PC-3 (cell line): Measurements from ENCODE around the gene STON1. TPM values are rescaled to one million over a fixed set of nuclear protein-coding genes. Genes with fewer than 3 reads are reported as not detected.

Experiments used
- ATAC-seq: fragments of 200-7000 bp; cut with Tn5 transposase; 2 replicates; pipeline ENCODE4 v1.9.1; 2020; ENCODE audit warnings: mild to moderate bottlenecking, moderate library complexity
- BruUV-seq: library from RNA; stranded (reverse); fragments of 400-500 nt; replicated peaks from 2 replicates; lab custom pipeline; 2021; lab: Mats Ljungman, UMichigan
- CTCF ChIA-PET: fragments of 300-600 bp; sonication (Branson Sonifier 250); formaldehyde crosslinking; loops from one replicate; lab custom pipeline; 2022; ENCODE audit warnings: antibody characterized with exemption; lab: Charles Lee
- POLR2A ChIA-PET: fragments of 300-600 bp; sonication (Branson Sonifier 250); formaldehyde crosslinking; loops from one replicate; lab custom pipeline; 2022; ENCODE audit warnings: antibody characterized with exemption; ENCODE audit not compliant: unreplicated experiment; lab: Charles Lee
- DNase-seq: peaks from one replicate; pipeline ENCODE4 v3.0.0-alpha.2; 2015
- H2AFZ ChIP-seq: fragments of 300-600 bp; sonication (generic); 2 replicates; pipeline ENCODE4 v1.6.0; 2016; ENCODE audit warnings: antibody characterized with exemption, low read length
- H3F3A ChIP-seq: fragments of 300-600 bp; sonication (generic); one replicate; pipeline ENCODE4 v1.6.0; 2017; ENCODE audit warnings: antibody characterized with exemption, low read length, control low read depth, mild to moderate bottlenecking; ENCODE audit not compliant: unreplicated experiment
- H3K27ac ChIP-seq: fragments of 300-600 bp; sonication (generic); 2 replicates; pipeline ENCODE4 v1.5.1; 2016; ENCODE audit warnings: mild to moderate bottlenecking, low read length
- H3K27me3 ChIP-seq: fragments of 300-600 bp; sonication (generic); 2 replicates; pipeline ENCODE4 v1.6.1; 2016; ENCODE audit warnings: low read length, mixed read lengths
- H3K36me3 ChIP-seq: fragments of 300-600 bp; sonication (generic); 2 replicates; pipeline ENCODE4 v1.6.1; 2016; ENCODE audit warnings: low read depth, mixed run types, low read length, mixed read lengths
- H3K4me1 ChIP-seq: fragments of 300-600 bp; sonication (generic); 2 replicates; pipeline ENCODE4 v1.5.1; 2016; ENCODE audit warnings: low read length; ENCODE audit not compliant: insufficient read depth
- H3K4me2 ChIP-seq: fragments of 300-600 bp; sonication (generic); 2 replicates; pipeline ENCODE4 v1.6.0; 2016; ENCODE audit warnings: low read length
- H3K4me3 ChIP-seq: fragments of 300-600 bp; sonication (generic); 2 replicates; pipeline ENCODE4 v1.5.1; 2016; ENCODE audit warnings: mild to moderate bottlenecking, low read length, mixed read lengths
- H3K79me2 ChIP-seq: fragments of 300-600 bp; sonication (generic); 2 replicates; pipeline ENCODE4 v1.6.1; 2017; ENCODE audit warnings: low read length, mixed read lengths
- H3K9ac ChIP-seq: fragments of 300-600 bp; sonication (generic); 2 replicates; pipeline ENCODE4 v1.6.0; 2016; ENCODE audit warnings: mild to moderate bottlenecking, low read length
- H3K9me2 ChIP-seq: fragments of 300-600 bp; sonication (generic); replicated peaks from 2 replicates; pipeline ENCODE4 v1.6.1; 2016; ENCODE audit warnings: mixed run types, low read length, mixed read lengths
- H3K9me3 ChIP-seq: fragments of 300-600 bp; sonication (generic); 2 replicates; pipeline ENCODE4 v1.6.1; 2016; ENCODE audit warnings: low read length, mixed read lengths
- H4K20me1 ChIP-seq: fragments of 300-600 bp; sonication (generic); 2 replicates; pipeline ENCODE4 v1.6.1; 2016; ENCODE audit warnings: low read length, mixed read lengths
- EZH2 ChIP-seq: fragments of 300-600 bp; sonication (generic); IDR thresholded peaks from one replicate; pipeline ENCODE4 v1.6.1; 2017; ENCODE audit warnings: antibody characterized with exemption, mild to moderate bottlenecking, low read length; ENCODE audit not compliant: unreplicated experiment
- EZH2phosphoT487 ChIP-seq: fragments of 300-600 bp; sonication (generic); IDR thresholded peaks from 2 replicates; pipeline ENCODE4 v1.6.1; 2018; ENCODE audit warnings: mild to moderate bottlenecking, antibody characterized with exemption, low read length, borderline replicate concordance
- intact Hi-C: fragments of 100-400 bp; cut with micrococcal nuclease; formaldehyde crosslinking; loops from 2 replicates; pipeline ENCODE4 v1.9.0; 2023
- total RNA-seq: library from RNA; depleted of rRNA; stranded (reverse); fragments of >200 nt; gene quantifications from 2 replicates; pipeline ENCODE4 v1.2.3, GENCODE V29; 2014
- TF ChIP-seq, protein P1 (sequence below): fragments of 300-600 bp; sonication (generic); conservative IDR thresholded peaks from 2 replicates; pipeline ENCODE4 v1.5.1; 2017; ENCODE audit warnings: antibody characterized with exemption, low read depth, mild to moderate bottlenecking, low read length

The STON1 gene
- total RNA-seq, 1 experiment from 2014 or later, result 1.2 TPM

- Histone ChIP-seq H3K9me3 (no peaks in the 10 kb centered on the region), H3F3A (no peaks in the 10 kb centered on the region), H3K9ac (no peak overlapping the region), H3K9me2 (no peaks in the 10 kb centered on the region), H3K27ac (no peak overlapping the region), H3K4me2 (no peak overlapping the region), H3K4me3 (no peak overlapping the region), H2AFZ (no peak overlapping the region), H4K20me1 (no peaks in the 10 kb centered on the region), H3K36me3 (no peaks in the 10 kb centered on the region), H3K79me2 (no peaks in the 10 kb centered on the region), H3K4me1 (no peaks in the 10 kb centered on the region), H3K27me3 (no peaks in the 10 kb centered on the region)
- POLR2A ChIA-PET, result no interaction called here
- intact Hi-C loops, result no loop called here
- TF ChIP-seq EZH2phosphoT487 (no peak), EZH2 (no peak)
- TF ChIP-seq, protein P1, sequence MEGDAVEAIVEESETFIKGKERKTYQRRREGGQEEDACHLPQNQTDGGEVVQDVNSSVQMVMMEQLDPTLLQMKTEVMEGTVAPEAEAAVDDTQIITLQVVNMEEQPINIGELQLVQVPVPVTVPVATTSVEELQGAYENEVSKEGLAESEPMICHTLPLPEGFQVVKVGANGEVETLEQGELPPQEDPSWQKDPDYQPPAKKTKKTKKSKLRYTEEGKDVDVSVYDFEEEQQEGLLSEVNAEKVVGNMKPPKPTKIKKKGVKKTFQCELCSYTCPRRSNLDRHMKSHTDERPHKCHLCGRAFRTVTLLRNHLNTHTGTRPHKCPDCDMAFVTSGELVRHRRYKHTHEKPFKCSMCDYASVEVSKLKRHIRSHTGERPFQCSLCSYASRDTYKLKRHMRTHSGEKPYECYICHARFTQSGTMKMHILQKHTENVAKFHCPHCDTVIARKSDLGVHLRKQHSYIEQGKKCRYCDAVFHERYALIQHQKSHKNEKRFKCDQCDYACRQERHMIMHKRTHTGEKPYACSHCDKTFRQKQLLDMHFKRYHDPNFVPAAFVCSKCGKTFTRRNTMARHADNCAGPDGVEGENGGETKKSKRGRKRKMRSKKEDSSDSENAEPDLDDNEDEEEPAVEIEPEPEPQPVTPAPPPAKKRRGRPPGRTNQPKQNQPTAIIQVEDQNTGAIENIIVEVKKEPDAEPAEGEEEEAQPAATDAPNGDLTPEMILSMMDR, result no peak
- BruUV-seq, result no TSS peak
- ATAC-seq (no peak), DNase-seq (no peak)
- CTCF ChIA-PET, result no interaction called here
These were observed 37.7 kb downstream of the STON1 start for GRCh38 chr2:48567671-48568070.

GRCh38 chr2:48568547-48568946 lies 38.6 kb downstream of the STON1 start:
- ChIA-PET POLR2A (no interaction called here), CTCF (no interaction called here)
- H3K4me3 ChIP-seq, result no peak overlapping the region
- H3K79me2 ChIP-seq, result no peaks in the 10 kb centered on the region
- no peak overlapping the region for H2AFZ ChIP-seq
- H3K36me3 ChIP-seq, result no peaks in the 10 kb centered on the region
- no TSS peak for BruUV-seq
- no peaks in the 10 kb centered on the region for H3K27me3 ChIP-seq
- no peak for TF ChIP-seq EZH2phosphoT487
- TF ChIP-seq, protein P1, result no peak
- no peak for TF ChIP-seq EZH2
- no peak overlapping the region for H3K4me2 ChIP-seq
- no peaks in the 10 kb centered on the region for H4K20me1 ChIP-seq
- no peaks in the 10 kb centered on the region for H3K9me2 ChIP-seq
- no peaks in the 10 kb centered on the region for H3K9me3 ChIP-seq
- H3K4me1 ChIP-seq, result no peaks in the 10 kb centered on the region
- no peak overlapping the region for H3K27ac ChIP-seq
- ATAC-seq (no peak), DNase-seq (no peak)
- intact Hi-C loops, result no loop called here
- H3K9ac ChIP-seq, result no peak overlapping the region
- no peaks in the 10 kb centered on the region for H3F3A ChIP-seq

- Histone ChIP-seq H3F3A (no peaks in the 10 kb centered on the region), H3K36me3 (no peaks in the 10 kb centered on the region), H2AFZ (no peak overlapping the region), H3K27ac (no peak overlapping the region), H4K20me1 (no peaks in the 10 kb centered on the region), H3K9ac (no peak overlapping the region), H3K9me2 (no peaks in the 10 kb centered on the region), H3K4me3 (no peak overlapping the region), H3K4me2 (no peak overlapping the region), H3K4me1 (no peaks in the 10 kb centered on the region), H3K79me2 (no peaks in the 10 kb centered on the region), H3K27me3 (no peaks in the 10 kb centered on the region), H3K9me3 (no peaks in the 10 kb centered on the region)
- intact Hi-C loops, result no loop called here
- TF ChIP-seq EZH2 (no peak), EZH2phosphoT487 (no peak)
- TF ChIP-seq, protein P1, result no peak
- DNase-seq (no peak), ATAC-seq (no peak)
- no TSS peak for BruUV-seq
- ChIA-PET CTCF (no interaction called here), POLR2A (no interaction called here)
These were observed 39.5 kb downstream of the STON1 start for GRCh38 chr2:48569433-48569832.
